ENCODE results near the gene LYRM4.

- no peak for TF ChIP-seq POLR2A (IDR thresholded peaks at IDR 0.05)
- no peak for TF ChIP-seq CTCF (IDR thresholded peaks at IDR 0.05)
Measured at GRCh38 chr6:5080574-5080973, 180.2 kb downstream of the LYRM4 start.

Data from esophagus squamous epithelium (tissue), 4 donors.